GM18526 (cell line): ENCODE results near the gene TRNP1.

ENCODE experiments used
- POLR2A ChIP-seq: IDR thresholded peaks from 3 replicates; pipeline ENCODE4 v1.6.1; 2011; ENCODE audit not compliant: insufficient read length; ENCODE audit errors: extremely low read depth

Gene TRNP1

GRCh38 chr1:27031235-27032118 is 38.0 kb downstream of the TRNP1 start:
- no peak for TF ChIP-seq POLR2A

- TF ChIP-seq POLR2A = no peak
Observed at GRCh38 chr1:27032119-27032461, 38.6 kb downstream of the TRNP1 start.

- no peak for TF ChIP-seq POLR2A
Observed at GRCh38 chr1:27033043-27033746, 39.7 kb downstream of the TRNP1 start.

GRCh38 chr1:27035344-27035743 is 41.9 kb downstream of the TRNP1 start:
- no peak for TF ChIP-seq POLR2A

- TF ChIP-seq POLR2A = no peak
Observed at GRCh38 chr1:27036718-27037117, 43.2 kb downstream of the TRNP1 start.

- TF ChIP-seq POLR2A = no peak
Observed at GRCh38 chr1:27037518-27037917, 44.0 kb downstream of the TRNP1 start.

GRCh38 chr1:27038020-27038419 is 44.5 kb downstream of the TRNP1 start:
- no peak for TF ChIP-seq POLR2A

- TF ChIP-seq POLR2A = no peak
Observed at GRCh38 chr1:27042670-27043069, 49.2 kb downstream of the TRNP1 start.

GRCh38 chr1:27044613-27045151 is 51.2 kb downstream of the TRNP1 start:
- TF ChIP-seq POLR2A = no peak

GRCh38 chr1:27045973-27046558 is 52.6 kb downstream of the TRNP1 start:
- TF ChIP-seq POLR2A = no peak

GRCh38 chr1:27047914-27048313 is 54.4 kb downstream of the TRNP1 start:
- no peak for TF ChIP-seq POLR2A

- TF ChIP-seq POLR2A = no peak
Observed at GRCh38 chr1:27049100-27049499, 55.6 kb downstream of the TRNP1 start.

- TF ChIP-seq POLR2A = no peak
Observed at GRCh38 chr1:27049607-27050006, 56.1 kb downstream of the TRNP1 start.
